RWPE1 (cell line): ENCODE measurements around the gene FBRSL1.

Experiments used
- CTCF ChIA-PET: fragments of 350-600 bp; sonication (Branson Sonifier 250); formaldehyde crosslinking; extraction: SDS; loops from one replicate; lab custom pipeline; 2021; lab: Yijun Ruan, JAX
- POLR2A ChIA-PET: fragments of 400-600 bp; formaldehyde crosslinking; extraction: SDS; loops from one replicate; lab custom pipeline; 2020; ENCODE audit warnings: antibody characterized with exemption; ENCODE audit not compliant: low non-redundant PET; lab: Yijun Ruan, JAX
- DNase-seq: peaks from one replicate; pipeline ENCODE4 v3.0.0; 2012; ENCODE audit warnings: low spot score
- H3K27ac ChIP-seq: fragments of 450-650 bp; 2 replicates; pipeline ENCODE4 v1.5.1; 2017
- TF ChIP-seq, protein P1 (sequence below): fragments of 450-650 bp; conservative IDR thresholded peaks from 2 replicates; pipeline ENCODE4 v1.5.1; 2017; ENCODE audit warnings: low read depth, mild to moderate bottlenecking

Gene FBRSL1

DNA sequence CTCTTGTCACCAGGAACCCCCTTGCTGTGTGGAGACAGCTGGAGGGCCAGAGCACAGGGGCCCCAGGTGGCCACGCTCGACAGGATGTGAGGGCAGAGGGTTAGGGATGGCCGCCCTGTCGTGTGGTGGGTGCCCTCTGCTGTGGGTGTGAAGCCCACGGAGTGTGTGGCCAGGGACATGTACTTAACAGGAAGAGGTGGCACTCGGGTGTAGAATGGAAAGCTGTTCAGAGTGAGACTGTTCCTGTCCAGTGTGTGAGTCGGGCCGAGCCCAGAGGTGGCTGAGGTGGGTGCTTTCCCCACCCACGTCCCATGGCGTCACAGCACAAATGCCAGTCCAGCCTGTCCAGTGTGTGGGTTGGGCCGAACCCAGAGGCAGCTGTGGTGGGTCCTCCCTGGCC is 47.1 kb downstream of the FBRSL1 start:
- CTCF ChIA-PET: interaction anchor here (1.2 kb wide), 1 partner anchor 13 kb away, joined by 5 read pairs; no protein-coding TSS in a partner anchor
- DNase-seq: no peak
- POLR2A ChIA-PET: interaction anchor here (0.5 kb wide), 1 partner anchor 18 kb away, joined by 8 read pairs; no protein-coding TSS in a partner anchor
- peak overlapping the region; percentile 19; the same call in 1 of the 2 replicates for H3K27ac ChIP-seq
- TF ChIP-seq, protein P1, sequence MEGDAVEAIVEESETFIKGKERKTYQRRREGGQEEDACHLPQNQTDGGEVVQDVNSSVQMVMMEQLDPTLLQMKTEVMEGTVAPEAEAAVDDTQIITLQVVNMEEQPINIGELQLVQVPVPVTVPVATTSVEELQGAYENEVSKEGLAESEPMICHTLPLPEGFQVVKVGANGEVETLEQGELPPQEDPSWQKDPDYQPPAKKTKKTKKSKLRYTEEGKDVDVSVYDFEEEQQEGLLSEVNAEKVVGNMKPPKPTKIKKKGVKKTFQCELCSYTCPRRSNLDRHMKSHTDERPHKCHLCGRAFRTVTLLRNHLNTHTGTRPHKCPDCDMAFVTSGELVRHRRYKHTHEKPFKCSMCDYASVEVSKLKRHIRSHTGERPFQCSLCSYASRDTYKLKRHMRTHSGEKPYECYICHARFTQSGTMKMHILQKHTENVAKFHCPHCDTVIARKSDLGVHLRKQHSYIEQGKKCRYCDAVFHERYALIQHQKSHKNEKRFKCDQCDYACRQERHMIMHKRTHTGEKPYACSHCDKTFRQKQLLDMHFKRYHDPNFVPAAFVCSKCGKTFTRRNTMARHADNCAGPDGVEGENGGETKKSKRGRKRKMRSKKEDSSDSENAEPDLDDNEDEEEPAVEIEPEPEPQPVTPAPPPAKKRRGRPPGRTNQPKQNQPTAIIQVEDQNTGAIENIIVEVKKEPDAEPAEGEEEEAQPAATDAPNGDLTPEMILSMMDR: no peak

DNA sequence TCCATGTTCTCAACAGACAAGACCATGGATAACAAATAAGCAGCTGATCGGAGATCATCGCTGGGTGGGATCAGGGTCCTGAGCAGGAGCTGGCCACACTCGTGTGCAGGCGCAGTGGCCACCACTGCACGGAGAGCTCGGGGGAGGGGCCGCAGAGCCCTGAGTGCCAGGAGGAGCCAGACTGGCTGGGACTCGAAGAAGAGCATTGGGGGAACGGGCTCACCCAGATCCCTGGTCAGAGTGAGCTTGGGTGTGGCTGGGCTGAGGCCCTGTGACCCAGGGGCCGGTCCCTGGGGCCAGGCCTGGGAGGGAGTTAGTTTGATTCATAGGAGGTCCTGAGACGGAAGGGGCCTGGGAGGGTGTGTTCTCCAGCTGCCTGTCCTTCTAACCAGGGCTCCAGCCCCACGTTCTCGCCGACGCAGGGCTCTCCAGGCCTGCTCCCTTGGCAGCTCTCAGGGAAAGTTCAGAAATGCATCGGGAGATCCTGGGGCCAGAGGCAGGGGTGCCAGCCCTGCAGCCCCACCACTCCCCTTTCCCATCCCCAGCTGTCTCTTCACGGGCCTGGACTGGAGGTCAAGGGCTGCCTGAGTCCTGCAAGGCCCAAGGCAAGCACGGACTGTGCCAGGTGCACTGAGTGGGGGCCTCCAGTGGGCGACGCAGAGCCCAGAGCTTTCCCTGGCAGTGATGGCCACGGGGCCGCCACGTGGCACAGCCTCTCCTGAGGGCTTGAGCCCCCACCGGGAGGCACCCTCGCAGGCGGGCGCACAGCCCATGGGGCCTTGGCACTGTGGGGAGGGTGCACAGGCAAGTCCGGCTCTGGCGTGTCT is 48.1 kb downstream of the FBRSL1 start:
- POLR2A ChIA-PET: no interaction called here

GRCh38 chr12:132538663-132538990 is 48.7 kb downstream of the FBRSL1 start:
- H3K27ac ChIP-seq: no peak overlapping the region
- TF ChIP-seq, protein P1: no peak
- POLR2A ChIA-PET: no interaction called here
- CTCF ChIA-PET: interaction anchor here (0.9 kb wide), 1 partner anchor 85 kb away, joined by 3 read pairs; no protein-coding TSS in a partner anchor
- no peak for DNase-seq

More for the DNA sequence above, 48.1 kb downstream of the FBRSL1 start:
- CTCF ChIA-PET: interaction anchor here (0.9 to 1.2 kb wide), 2 partner anchors 14 to 84 kb away, joined by 3 to 5 read pairs; no protein-coding TSS in a partner anchor
- TF ChIP-seq, protein P1: no peak
- H3K27ac ChIP-seq: no peak overlapping the region
- no peak for DNase-seq

GRCh38 chr12:132539016-132539773 is 49.2 kb downstream of the FBRSL1 start:
- DNase-seq: no peak
- H3K27ac ChIP-seq: no peak overlapping the region
- TF ChIP-seq, protein P1: no peak
- CTCF ChIA-PET: interaction anchor here (0.6 kb wide), 1 partner anchor 63 kb away, joined by 3 read pairs; no protein-coding TSS in a partner anchor
- POLR2A ChIA-PET: no interaction called here

- CTCF ChIA-PET: no interaction called here
- TF ChIP-seq, protein P1: no peak
- DNase-seq: no peak
- POLR2A ChIA-PET: no interaction called here
- no peak overlapping the region for H3K27ac ChIP-seq
These were observed 50.5 kb downstream of the FBRSL1 start for GRCh38 chr12:132540436-132540835.

DNA sequence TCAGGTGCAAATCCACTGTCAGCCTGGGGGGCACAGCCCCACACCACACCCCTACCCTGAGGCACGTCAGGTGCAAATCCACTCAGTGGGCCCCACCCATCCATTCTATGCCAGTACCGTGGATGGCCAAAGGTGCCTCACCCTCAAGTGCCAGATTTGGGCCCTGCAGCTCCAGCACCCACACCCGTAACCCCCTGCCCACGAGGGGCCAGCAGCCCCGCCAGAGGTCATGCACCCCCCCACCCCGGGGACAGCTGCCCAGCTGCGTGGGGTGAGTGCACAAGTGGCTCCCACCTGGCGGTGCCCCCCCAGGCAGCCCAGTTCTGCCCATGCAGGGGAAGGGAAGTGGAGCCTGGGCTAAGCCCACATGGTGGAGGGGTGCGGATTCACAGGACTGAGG is 51.2 kb downstream of the FBRSL1 start:
- CTCF ChIA-PET: interaction anchor here (0.7 kb wide), 1 partner anchor 127 kb away, joined by 4 read pairs; no protein-coding TSS in a partner anchor
- DNase-seq: no peak
- POLR2A ChIA-PET: no interaction called here
- TF ChIP-seq, protein P1: no peak
- H3K27ac ChIP-seq: no peak overlapping the region
